Fibroblast of lung (primary cell): ENCODE results near the gene STARD3NL.

Experiments
- EZH2 ChIP-seq: IDR thresholded peaks from 2 replicates; pipeline ENCODE4 v1.5.1; 2012; ENCODE audit warnings: low read length, control low read depth, mild to moderate bottlenecking; ENCODE audit errors: missing control alignments
- TF ChIP-seq, protein P1 (sequence below), 2 donors: IDR thresholded peaks in 1 of 2; conservative IDR thresholded peaks in 1 of 2; 1 replicate in 1 of 2; 2 replicates in 1 of 2; pipeline ENCODE4 v1.5.1; 2011 to 2012; ENCODE audit warnings: low read length in 2 of 2, control low read depth in 1 of 2, inconsistent platforms in 1 of 2, low read depth in 1 of 2, mild to moderate bottlenecking in 1 of 2

DNA sequence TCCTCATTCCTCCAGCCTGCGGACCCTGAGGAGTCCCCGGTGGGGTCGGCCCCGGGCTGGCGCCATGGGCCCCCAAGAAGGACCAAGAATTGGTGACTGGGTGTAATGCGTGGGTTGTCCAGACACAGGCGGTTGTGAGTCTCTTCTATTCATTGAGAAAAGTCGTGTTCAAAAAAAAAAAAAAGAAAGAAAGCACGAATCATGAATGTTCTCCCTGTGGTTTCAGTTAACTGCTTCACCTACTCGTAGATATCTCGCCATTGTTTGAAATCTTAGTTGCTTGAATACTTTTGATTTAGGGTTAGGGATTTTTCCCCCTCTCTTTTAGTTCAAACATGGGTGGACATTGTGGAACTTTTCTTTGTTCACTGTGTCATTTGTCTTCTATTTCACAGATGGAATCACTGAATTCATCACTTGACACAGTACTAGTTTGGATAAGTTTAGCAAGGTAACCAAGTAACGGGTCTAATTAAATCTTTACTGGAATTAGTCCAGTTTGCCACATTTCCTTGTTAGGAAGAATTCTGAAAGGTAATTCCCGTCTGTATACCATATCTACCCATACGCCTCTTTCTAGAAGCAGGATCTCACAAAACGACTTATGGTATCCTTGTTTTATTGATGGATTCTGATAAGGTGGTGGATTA is 775 bp downstream of the STARD3NL start:
- TF ChIP-seq, protein P1, sequence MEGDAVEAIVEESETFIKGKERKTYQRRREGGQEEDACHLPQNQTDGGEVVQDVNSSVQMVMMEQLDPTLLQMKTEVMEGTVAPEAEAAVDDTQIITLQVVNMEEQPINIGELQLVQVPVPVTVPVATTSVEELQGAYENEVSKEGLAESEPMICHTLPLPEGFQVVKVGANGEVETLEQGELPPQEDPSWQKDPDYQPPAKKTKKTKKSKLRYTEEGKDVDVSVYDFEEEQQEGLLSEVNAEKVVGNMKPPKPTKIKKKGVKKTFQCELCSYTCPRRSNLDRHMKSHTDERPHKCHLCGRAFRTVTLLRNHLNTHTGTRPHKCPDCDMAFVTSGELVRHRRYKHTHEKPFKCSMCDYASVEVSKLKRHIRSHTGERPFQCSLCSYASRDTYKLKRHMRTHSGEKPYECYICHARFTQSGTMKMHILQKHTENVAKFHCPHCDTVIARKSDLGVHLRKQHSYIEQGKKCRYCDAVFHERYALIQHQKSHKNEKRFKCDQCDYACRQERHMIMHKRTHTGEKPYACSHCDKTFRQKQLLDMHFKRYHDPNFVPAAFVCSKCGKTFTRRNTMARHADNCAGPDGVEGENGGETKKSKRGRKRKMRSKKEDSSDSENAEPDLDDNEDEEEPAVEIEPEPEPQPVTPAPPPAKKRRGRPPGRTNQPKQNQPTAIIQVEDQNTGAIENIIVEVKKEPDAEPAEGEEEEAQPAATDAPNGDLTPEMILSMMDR (conservative IDR thresholded peaks at IDR 0.05 in 1 of 2, IDR thresholded peaks at IDR 0.05 in 1 of 2; ENCODE audit: low read depth in 1 of 2, low read length in 2 of 2), result peak in 1 of 2 donors; percentile 7
- TF ChIP-seq EZH2, result no peak
